H1 (cell line): ENCODE measurements around the gene NUAK1. TPM values are rescaled to one million over a fixed set of nuclear protein-coding genes. Genes with fewer than 3 reads are reported as not detected.

Experiments
- JUND ChIP-seq: IDR thresholded peaks from 2 replicates; pipeline ENCODE4 v1.6.1; 2011; ENCODE audit warnings: mild to moderate bottlenecking, improper control_type of control experiment, low read length
- KDM1A ChIP-seq: fragments of 200-600, 300-600 bp; sonication (generic); IDR thresholded peaks from 2 replicates; pipeline ENCODE4 v1.7.1; 2016; ENCODE audit warnings: mild to moderate bottlenecking, low read length, borderline replicate concordance
- KDM4A ChIP-seq: IDR thresholded peaks from one replicate; pipeline ENCODE4 v1.7.1; 2012; ENCODE audit warnings: low read depth, mild to moderate bottlenecking, moderate library complexity, low read length, inconsistent platforms; ENCODE audit not compliant: severe bottlenecking
- RAD21 ChIP-seq, 2 experiments: IDR thresholded peaks in 1 of 2; conservative IDR thresholded peaks in 1 of 2; 2 replicates each; pipeline ENCODE4 v1.6.1; 2011; ENCODE audit warnings: low read depth in 2 of 2, low read length in 2 of 2, improper control_type of control experiment in 1 of 2, inconsistent platforms in 1 of 2, mild to moderate bottlenecking in 1 of 2, moderate library complexity in 1 of 2
- RXRA ChIP-seq: IDR thresholded peaks from 2 replicates; pipeline ENCODE4 v1.6.1; 2011; ENCODE audit warnings: low read depth, mild to moderate bottlenecking, low read length, moderate library complexity; ENCODE audit not compliant: insufficient read depth
- SP4 ChIP-seq: IDR thresholded peaks from 2 replicates; pipeline ENCODE4 v1.6.1; 2012; ENCODE audit warnings: low read length, inconsistent platforms
- polyA plus RNA-seq, 7 experiments: library from polyadenylated mRNA; depleted of rRNA in 3 of 7; stranded (reverse) in 5 of 7; unstranded in 2 of 7; fragments of >200 nt in 5 of 7; fragments of 200-250 nt in 2 of 7; gene quantifications; 1 replicate in 5 of 7; 2 replicates in 1 of 7; 4 replicates in 1 of 7; pipeline versions ENCODE4 v1.2.1 to v1.2.3, GENCODE V29; 2011 to 2013; ENCODE audit warnings: missing spikeins in 2 of 7, mixed read lengths in 2 of 7
- total RNA-seq: library from RNA; stranded (reverse); fragmentation: NEBNext Ultra II Directional; extraction: Animal tissue kit (Norgen Biotek cat#: 25700); gene quantifications from 2 replicates; pipeline ENCODE4 v1.2.1, GENCODE V29; 2021
- TF ChIP-seq, protein P1 (sequence below): fragments of 300-600 bp; sonication (generic); IDR thresholded peaks from 2 replicates; pipeline ENCODE4 v1.7.1; 2012; ENCODE audit warnings: low read length, moderate library complexity, mild to moderate bottlenecking, inconsistent platforms; ENCODE audit not compliant: insufficient replicate concordance
- TF ChIP-seq, protein P2 (sequence below): IDR thresholded peaks from 2 replicates; pipeline ENCODE4 v1.6.1; 2012; ENCODE audit warnings: low read length, inconsistent platforms

The NUAK1 gene
- total and polyA plus RNA-seq, 2 of the 8 experiments (the other 6 are each of a cell fraction or from before 2014, with no cell fraction given) = 6.7 to 18.2 TPM

DNA sequence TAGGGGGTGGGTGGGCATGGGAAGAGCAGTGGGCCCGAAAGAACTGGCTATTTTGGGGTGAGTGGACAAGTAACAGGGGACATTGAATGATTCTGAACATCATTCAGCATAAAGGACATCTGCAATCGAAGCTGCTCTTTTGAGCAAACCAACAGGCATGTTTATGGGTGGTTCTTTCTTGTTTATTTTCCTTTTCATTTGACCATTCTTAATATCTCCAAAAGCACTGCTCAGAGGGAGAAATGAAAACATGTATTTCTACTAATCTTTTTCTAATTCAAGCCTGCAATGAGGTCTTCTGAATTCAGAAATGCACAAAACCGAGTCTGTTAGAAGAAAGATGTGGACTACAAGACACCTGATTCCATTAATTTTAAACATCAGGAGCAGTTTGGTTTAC is 54.0 kb downstream of the NUAK1 start (continued):
- TF ChIP-seq, protein P1, sequence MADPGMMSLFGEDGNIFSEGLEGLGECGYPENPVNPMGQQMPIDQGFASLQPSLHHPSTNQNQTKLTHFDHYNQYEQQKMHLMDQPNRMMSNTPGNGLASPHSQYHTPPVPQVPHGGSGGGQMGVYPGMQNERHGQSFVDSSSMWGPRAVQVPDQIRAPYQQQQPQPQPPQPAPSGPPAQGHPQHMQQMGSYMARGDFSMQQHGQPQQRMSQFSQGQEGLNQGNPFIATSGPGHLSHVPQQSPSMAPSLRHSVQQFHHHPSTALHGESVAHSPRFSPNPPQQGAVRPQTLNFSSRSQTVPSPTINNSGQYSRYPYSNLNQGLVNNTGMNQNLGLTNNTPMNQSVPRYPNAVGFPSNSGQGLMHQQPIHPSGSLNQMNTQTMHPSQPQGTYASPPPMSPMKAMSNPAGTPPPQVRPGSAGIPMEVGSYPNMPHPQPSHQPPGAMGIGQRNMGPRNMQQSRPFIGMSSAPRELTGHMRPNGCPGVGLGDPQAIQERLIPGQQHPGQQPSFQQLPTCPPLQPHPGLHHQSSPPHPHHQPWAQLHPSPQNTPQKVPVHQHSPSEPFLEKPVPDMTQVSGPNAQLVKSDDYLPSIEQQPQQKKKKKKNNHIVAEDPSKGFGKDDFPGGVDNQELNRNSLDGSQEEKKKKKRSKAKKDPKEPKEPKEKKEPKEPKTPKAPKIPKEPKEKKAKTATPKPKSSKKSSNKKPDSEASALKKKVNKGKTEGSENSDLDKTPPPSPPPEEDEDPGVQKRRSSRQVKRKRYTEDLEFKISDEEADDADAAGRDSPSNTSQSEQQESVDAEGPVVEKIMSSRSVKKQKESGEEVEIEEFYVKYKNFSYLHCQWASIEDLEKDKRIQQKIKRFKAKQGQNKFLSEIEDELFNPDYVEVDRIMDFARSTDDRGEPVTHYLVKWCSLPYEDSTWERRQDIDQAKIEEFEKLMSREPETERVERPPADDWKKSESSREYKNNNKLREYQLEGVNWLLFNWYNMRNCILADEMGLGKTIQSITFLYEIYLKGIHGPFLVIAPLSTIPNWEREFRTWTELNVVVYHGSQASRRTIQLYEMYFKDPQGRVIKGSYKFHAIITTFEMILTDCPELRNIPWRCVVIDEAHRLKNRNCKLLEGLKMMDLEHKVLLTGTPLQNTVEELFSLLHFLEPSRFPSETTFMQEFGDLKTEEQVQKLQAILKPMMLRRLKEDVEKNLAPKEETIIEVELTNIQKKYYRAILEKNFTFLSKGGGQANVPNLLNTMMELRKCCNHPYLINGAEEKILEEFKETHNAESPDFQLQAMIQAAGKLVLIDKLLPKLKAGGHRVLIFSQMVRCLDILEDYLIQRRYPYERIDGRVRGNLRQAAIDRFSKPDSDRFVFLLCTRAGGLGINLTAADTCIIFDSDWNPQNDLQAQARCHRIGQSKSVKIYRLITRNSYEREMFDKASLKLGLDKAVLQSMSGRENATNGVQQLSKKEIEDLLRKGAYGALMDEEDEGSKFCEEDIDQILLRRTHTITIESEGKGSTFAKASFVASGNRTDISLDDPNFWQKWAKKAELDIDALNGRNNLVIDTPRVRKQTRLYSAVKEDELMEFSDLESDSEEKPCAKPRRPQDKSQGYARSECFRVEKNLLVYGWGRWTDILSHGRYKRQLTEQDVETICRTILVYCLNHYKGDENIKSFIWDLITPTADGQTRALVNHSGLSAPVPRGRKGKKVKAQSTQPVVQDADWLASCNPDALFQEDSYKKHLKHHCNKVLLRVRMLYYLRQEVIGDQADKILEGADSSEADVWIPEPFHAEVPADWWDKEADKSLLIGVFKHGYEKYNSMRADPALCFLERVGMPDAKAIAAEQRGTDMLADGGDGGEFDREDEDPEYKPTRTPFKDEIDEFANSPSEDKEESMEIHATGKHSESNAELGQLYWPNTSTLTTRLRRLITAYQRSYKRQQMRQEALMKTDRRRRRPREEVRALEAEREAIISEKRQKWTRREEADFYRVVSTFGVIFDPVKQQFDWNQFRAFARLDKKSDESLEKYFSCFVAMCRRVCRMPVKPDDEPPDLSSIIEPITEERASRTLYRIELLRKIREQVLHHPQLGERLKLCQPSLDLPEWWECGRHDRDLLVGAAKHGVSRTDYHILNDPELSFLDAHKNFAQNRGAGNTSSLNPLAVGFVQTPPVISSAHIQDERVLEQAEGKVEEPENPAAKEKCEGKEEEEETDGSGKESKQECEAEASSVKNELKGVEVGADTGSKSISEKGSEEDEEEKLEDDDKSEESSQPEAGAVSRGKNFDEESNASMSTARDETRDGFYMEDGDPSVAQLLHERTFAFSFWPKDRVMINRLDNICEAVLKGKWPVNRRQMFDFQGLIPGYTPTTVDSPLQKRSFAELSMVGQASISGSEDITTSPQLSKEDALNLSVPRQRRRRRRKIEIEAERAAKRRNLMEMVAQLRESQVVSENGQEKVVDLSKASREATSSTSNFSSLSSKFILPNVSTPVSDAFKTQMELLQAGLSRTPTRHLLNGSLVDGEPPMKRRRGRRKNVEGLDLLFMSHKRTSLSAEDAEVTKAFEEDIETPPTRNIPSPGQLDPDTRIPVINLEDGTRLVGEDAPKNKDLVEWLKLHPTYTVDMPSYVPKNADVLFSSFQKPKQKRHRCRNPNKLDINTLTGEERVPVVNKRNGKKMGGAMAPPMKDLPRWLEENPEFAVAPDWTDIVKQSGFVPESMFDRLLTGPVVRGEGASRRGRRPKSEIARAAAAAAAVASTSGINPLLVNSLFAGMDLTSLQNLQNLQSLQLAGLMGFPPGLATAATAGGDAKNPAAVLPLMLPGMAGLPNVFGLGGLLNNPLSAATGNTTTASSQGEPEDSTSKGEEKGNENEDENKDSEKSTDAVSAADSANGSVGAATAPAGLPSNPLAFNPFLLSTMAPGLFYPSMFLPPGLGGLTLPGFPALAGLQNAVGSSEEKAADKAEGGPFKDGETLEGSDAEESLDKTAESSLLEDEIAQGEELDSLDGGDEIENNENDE = no peak
- TF ChIP-seq, protein P2, sequence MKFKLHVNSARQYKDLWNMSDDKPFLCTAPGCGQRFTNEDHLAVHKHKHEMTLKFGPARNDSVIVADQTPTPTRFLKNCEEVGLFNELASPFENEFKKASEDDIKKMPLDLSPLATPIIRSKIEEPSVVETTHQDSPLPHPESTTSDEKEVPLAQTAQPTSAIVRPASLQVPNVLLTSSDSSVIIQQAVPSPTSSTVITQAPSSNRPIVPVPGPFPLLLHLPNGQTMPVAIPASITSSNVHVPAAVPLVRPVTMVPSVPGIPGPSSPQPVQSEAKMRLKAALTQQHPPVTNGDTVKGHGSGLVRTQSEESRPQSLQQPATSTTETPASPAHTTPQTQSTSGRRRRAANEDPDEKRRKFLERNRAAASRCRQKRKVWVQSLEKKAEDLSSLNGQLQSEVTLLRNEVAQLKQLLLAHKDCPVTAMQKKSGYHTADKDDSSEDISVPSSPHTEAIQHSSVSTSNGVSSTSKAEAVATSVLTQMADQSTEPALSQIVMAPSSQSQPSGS = no peak
- TF ChIP-seq SP4 = no peak
- TF ChIP-seq RXRA = no peak
- no peak for TF ChIP-seq KDM1A
- no peak for TF ChIP-seq RAD21 (IDR thresholded peaks at IDR 0.05 in 1 of 2, conservative IDR thresholded peaks at IDR 0.05 in 1 of 2; ENCODE audit: low read depth in 2 of 2, low read length in 2 of 2)
- no peak for TF ChIP-seq JUND
- TF ChIP-seq KDM4A = no peak
